Calu3 (cell line): Measurements from ENCODE around the gene COTL1. TPM values are rescaled to one million over a fixed set of nuclear protein-coding genes. Genes with fewer than 3 reads are reported as not detected.

Source experiments
- BruUV-seq: library from RNA; stranded (reverse); fragments of 400-500 nt; replicated peaks from 2 replicates; lab custom pipeline; 2021; lab: Mats Ljungman, UMichigan
- CTCF ChIA-PET: fragments of 300-600 bp; sonication (Branson Sonifier 250); formaldehyde crosslinking; loops from one replicate; lab custom pipeline; 2022; ENCODE audit warnings: antibody characterized with exemption; lab: Charles Lee
- DNase-seq: peaks from one replicate; pipeline ENCODE4 v3.0.0; 2022
- H3K27ac Mint-ChIP-seq: one replicate; pipeline ENCODE4 v1.8.0; 2022; ENCODE audit warnings: mixed read lengths; ENCODE audit not compliant: unreplicated experiment
- H3K27me3 Mint-ChIP-seq: one replicate; pipeline ENCODE4 v1.8.0; 2022; ENCODE audit warnings: mixed read lengths; ENCODE audit not compliant: unreplicated experiment
- H3K36me3 Mint-ChIP-seq: one replicate; pipeline ENCODE4 v1.8.0; 2022; ENCODE audit warnings: mild to moderate bottlenecking, moderate library complexity, mixed read lengths; ENCODE audit not compliant: insufficient read depth, unreplicated experiment
- H3K4me1 Mint-ChIP-seq: one replicate; pipeline ENCODE4 v1.8.0; 2022; ENCODE audit warnings: mild to moderate bottlenecking, low read depth, mixed read lengths; ENCODE audit not compliant: unreplicated experiment
- H3K4me3 Mint-ChIP-seq: one replicate; pipeline ENCODE4 v1.8.0; 2022; ENCODE audit warnings: mild to moderate bottlenecking, low read depth, moderate library complexity, mixed read lengths; ENCODE audit not compliant: unreplicated experiment
- H3K9me3 Mint-ChIP-seq: one replicate; pipeline ENCODE4 v1.8.0; 2022; ENCODE audit warnings: low read depth, mixed read lengths; ENCODE audit not compliant: unreplicated experiment
- intact Hi-C: fragments of 100-400 bp; cut with micrococcal nuclease; formaldehyde crosslinking; loops from one replicate; pipeline ENCODE4 v1.10.0; 2022; ENCODE audit not compliant: unreplicated experiment
- total RNA-seq: library from RNA; stranded (reverse); gene quantifications from 2 replicates; pipeline ENCODE4 v1.2.3, GENCODE V29; 2022
- TF ChIP-seq, protein P1 (sequence below): fragments of 200-600 bp; IDR thresholded peaks from one replicate; pipeline ENCODE4 v1.8.0; 2022; ENCODE audit warnings: antibody characterized with exemption; ENCODE audit not compliant: unreplicated experiment

COTL1 gene
- total RNA-seq, 1 experiment from 2014 or later = 343 TPM

DNA sequence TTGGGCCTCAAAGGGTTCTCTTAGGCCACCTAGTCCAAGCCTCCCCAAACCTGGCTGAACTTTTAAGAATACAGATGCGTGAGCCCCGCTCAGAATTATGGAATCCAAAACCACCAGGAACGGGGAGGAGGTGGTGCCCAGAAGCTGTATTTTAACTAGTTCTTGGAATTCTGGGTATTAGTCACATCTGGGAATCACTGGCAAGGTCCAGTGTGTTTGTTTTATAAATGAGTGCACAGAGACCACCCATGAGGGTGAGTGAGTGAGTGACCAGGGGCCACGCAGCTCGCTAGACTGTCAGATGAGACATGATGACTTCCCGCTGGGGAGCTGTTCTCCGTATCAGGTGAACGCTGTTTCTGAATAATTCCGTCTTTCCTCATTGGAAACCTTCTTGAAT is 44.6 kb upstream of the COTL1 start:
- H3K4me1 Mint-ChIP-seq = no peaks in the 10 kb centered on the region
- TF ChIP-seq, protein P1, sequence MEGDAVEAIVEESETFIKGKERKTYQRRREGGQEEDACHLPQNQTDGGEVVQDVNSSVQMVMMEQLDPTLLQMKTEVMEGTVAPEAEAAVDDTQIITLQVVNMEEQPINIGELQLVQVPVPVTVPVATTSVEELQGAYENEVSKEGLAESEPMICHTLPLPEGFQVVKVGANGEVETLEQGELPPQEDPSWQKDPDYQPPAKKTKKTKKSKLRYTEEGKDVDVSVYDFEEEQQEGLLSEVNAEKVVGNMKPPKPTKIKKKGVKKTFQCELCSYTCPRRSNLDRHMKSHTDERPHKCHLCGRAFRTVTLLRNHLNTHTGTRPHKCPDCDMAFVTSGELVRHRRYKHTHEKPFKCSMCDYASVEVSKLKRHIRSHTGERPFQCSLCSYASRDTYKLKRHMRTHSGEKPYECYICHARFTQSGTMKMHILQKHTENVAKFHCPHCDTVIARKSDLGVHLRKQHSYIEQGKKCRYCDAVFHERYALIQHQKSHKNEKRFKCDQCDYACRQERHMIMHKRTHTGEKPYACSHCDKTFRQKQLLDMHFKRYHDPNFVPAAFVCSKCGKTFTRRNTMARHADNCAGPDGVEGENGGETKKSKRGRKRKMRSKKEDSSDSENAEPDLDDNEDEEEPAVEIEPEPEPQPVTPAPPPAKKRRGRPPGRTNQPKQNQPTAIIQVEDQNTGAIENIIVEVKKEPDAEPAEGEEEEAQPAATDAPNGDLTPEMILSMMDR = no peak
- BruUV-seq = no TSS peak
- H3K9me3 Mint-ChIP-seq = no peaks in the 10 kb centered on the region
- H3K27ac Mint-ChIP-seq = no peak overlapping the region
- no peak for DNase-seq
- intact Hi-C loops = no loop called here
- no peak overlapping the region for H3K4me3 Mint-ChIP-seq
- no peaks in the 10 kb centered on the region for H3K27me3 Mint-ChIP-seq
- CTCF ChIA-PET = interaction anchor here (0.6 kb wide), 1 partner anchor 44 kb away, joined by 4 read pairs; no protein-coding TSS in a partner anchor
- H3K36me3 Mint-ChIP-seq = peaks cover 47% of the 10 kb centered on the region

DNA sequence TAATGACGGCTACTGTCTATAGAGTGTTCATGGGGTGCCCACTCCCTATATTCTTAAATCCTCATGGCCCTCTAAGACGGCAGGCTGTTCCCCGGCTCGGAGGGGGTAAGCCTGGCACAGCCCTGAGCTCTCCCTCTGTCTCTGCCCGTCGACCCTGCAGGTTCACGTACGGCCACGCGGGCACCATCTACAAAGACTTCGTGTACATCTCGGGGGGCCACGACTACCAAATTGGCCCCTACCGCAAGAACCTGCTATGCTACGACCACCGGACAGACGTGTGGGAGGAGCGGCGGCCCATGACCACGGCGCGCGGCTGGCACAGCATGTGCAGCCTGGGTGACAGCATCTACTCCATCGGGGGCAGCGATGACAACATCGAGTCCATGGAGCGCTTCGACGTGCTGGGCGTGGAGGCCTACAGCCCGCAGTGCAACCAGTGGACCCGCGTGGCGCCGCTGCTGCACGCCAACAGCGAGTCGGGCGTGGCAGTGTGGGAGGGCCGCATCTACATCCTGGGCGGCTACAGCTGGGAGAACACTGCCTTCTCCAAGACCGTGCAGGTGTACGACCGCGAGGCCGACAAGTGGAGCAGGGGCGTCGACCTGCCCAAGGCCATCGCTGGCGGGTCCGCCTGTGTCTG is 43.7 kb upstream of the COTL1 start:
- intact Hi-C loops = no loop called here
- no TSS peak for BruUV-seq
- no peaks in the 10 kb centered on the region for H3K9me3 Mint-ChIP-seq
- H3K4me1 Mint-ChIP-seq = no peaks in the 10 kb centered on the region
- TF ChIP-seq, protein P1 = no peak
- H3K4me3 Mint-ChIP-seq = no peak overlapping the region
- H3K27ac Mint-ChIP-seq = no peak overlapping the region
- peaks cover 50% of the 10 kb centered on the region for H3K36me3 Mint-ChIP-seq
- H3K27me3 Mint-ChIP-seq = no peaks in the 10 kb centered on the region
- CTCF ChIA-PET = no interaction called here
- DNase-seq = no peak

DNA sequence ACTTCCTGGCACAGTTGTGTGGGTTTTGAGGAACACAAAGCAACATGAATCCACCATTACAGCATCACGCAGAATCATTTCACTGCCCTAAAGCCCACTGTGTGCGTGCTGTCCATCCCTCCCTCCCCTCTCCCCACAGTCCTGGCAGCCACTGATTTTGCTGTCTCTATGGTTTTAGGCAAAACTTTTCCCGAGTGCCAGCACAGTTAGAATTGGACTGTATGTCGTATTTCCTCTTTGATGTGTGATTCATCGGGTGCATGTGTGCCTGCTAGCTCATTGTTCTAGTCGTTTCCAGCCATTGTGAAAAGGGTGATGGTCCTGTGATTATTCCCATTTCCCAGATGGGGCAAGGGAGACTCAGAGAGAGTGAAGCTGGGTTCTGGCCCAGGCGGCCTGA is 43.1 kb upstream of the COTL1 start:
- H3K4me1 Mint-ChIP-seq = no peaks in the 10 kb centered on the region
- CTCF ChIA-PET = interaction anchor here (0.6 kb wide), 1 partner anchor 22 kb away, joined by 8 read pairs; no protein-coding TSS in a partner anchor
- no peak overlapping the region for H3K27ac Mint-ChIP-seq
- DNase-seq = no peak
- TF ChIP-seq, protein P1 = no peak
- intact Hi-C loops = no loop called here
- H3K27me3 Mint-ChIP-seq = no peaks in the 10 kb centered on the region
- no peaks in the 10 kb centered on the region for H3K9me3 Mint-ChIP-seq
- no TSS peak for BruUV-seq
- H3K4me3 Mint-ChIP-seq = no peak overlapping the region
- H3K36me3 Mint-ChIP-seq = peaks cover 51% of the 10 kb centered on the region

DNA sequence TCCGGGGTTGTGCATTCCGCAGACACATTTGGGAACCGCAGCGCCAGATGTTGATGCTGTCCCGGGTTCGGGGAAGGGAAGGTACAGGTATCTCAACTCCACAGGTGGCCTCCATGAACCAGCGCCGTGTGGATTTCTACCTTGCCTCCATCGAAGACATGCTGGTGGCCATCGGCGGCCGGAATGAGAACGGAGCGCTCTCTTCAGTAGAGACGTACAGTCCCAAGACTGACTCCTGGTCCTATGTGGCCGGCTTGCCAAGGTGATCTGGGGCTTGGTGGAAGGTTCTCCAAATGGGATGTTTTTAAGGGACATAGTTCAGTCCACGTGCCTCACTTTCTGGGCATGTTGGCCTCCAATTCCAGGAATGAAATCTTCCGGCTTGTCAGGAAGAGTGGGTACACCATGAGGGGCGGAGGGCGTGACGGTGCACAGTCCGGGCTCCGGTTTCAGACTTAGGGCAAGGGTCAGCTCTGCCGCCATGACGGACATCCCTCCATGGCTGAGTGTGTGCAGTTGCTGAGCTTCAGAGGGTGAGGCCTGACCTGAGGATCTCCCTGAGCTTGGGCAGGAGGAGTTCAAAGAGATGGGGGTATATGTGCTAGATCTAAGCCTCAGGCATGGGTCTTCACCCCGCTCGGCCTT is 41.9 kb upstream of the COTL1 start:
- H3K36me3 Mint-ChIP-seq = peaks cover 55% of the 10 kb centered on the region

More for the DNA sequence above, 41.9 kb upstream of the COTL1 start:
- BruUV-seq = no TSS peak
- CTCF ChIA-PET = no interaction called here
- H3K27ac Mint-ChIP-seq = no peak overlapping the region
- DNase-seq = no peak
- H3K27me3 Mint-ChIP-seq = no peaks in the 10 kb centered on the region
- H3K9me3 Mint-ChIP-seq = no peaks in the 10 kb centered on the region
- intact Hi-C loops = no loop called here
- no peaks in the 10 kb centered on the region for H3K4me1 Mint-ChIP-seq
- H3K4me3 Mint-ChIP-seq = no peak overlapping the region
- TF ChIP-seq, protein P1 = no peak
